Ammon's horn (tissue), 1 donor: ENCODE measurements around the gene EPB41L1.

Experiments
- DNase-seq: peaks from one replicate; pipeline ENCODE4 v3.0.0-alpha.2; 2016; ENCODE audit warnings: low spot score

The EPB41L1 gene

DNA sequence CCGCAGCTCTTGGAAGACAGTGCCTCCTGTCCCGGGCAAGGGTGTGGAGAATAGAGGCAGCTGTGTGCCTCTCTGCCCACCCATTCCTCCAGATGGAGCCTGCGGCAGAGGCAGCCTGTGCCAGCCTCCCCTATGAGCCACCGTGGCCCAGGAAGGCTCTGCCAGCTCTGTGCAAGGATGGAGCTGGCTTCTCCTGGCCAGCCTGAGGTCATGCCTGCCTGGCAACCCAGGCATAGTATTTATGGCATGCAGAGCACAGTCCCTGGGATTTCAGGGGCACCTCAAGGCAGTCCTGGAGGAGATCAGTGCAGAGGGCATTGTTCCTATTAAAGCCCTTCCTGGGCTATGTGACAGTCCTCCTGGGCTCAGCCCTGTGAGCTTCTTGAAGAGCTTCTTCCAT, 1.5 kb downstream of the EPB41L1 start:
- peak; percentile 76 for DNase-seq

DNA sequence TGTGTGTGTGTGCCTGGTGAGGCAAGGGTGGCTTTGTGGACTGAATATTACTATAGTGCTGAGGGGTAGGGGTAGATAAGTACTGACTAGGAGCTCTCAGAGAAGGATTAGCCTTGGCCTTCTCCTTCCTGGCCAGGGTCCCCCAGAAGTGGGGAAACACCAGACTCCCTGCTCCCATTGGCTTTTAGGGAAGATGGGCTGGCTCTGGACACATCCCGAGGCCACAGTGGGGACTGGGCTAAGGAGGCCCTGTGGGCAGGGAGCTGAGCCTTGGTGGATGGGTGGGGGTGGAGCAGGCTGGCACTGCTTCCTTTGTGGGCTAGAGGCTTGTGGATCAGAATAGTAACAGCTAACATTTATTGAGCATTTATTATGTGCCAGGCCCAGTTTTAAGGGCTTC, 3.1 kb downstream of the EPB41L1 start:
- DNase-seq = no peak

DNA sequence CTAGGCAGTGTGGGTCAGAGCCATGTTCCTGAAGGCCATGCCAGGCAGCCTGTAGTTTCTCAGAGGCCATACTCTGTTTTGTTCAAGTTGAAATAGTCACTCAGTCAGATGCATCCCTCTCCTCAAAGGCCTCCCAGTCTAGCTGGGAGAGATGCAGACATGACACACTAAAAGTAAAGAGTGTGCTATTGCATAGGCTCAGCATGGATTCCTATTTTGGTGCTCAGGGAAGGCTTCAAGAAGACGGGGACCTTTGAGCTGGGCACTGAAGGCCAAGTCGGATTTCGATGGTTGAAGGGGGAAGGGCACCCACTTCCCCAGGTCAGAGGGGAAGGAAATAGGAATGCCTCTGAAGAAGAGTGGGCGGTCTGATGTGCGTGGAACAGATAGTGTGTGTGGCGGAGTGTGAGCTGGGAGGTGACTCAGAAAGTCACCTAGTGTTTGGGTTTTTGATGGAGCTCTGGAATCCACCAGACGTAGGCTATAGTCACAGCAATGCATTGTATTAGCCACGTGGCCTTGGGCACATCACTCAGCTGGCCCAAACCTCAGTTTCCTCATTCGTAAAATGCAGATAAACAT, 3.7 kb downstream of the EPB41L1 start:
- no peak for DNase-seq

DNA sequence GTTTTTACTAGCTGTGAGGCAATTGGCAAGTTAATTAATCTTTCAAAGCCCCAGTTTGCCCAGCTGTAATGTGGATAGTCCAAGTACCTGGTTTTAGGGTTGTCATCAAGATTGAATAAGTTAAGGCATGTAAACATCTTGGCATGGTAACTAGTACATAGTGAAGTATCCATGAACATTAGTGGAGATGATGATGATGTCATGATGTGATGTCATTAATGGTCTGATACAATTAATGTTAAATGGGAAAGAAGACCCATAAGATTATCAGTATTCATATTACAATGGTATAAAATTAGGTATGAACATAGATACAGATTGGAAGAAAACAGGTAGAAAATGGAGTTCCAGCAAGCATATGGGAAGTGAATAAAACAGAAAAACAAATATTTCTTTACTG, 5.3 kb downstream of the EPB41L1 start:
- no peak for DNase-seq

DNA sequence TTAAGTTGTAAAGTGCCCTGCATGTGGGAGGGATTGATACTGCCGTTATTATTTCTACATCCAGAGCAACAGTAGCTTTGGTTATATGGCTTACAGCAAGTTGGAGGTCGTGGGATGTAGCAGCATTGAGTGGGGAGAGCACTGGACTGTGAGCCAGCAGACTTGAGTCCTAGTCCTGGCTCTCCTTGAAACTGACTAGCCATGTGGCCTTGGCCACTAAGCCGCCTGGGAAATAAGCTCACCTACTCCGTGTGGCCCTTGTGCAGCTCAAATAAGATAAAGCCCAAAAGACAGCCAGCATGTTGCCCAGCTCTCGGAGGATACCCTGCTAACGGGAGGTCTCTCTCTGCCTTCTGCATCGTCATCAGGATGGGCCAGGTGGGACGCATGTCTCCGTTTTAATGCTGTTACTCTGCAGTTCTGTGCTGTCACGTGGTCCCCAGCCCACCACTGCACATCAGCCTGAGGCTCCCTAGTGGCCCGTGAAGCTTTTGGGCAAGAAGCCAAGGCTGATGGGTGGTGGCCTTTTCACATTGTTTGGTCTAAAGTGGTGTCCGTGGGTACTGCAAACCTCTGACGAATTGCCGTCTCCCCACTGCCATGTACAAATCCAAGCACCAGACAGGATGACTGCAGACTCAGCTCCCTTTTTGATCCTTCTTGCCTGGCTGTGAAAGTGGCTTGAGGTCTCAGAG, 7.9 kb downstream of the EPB41L1 start:
- peak; percentile 19 for DNase-seq

DNA sequence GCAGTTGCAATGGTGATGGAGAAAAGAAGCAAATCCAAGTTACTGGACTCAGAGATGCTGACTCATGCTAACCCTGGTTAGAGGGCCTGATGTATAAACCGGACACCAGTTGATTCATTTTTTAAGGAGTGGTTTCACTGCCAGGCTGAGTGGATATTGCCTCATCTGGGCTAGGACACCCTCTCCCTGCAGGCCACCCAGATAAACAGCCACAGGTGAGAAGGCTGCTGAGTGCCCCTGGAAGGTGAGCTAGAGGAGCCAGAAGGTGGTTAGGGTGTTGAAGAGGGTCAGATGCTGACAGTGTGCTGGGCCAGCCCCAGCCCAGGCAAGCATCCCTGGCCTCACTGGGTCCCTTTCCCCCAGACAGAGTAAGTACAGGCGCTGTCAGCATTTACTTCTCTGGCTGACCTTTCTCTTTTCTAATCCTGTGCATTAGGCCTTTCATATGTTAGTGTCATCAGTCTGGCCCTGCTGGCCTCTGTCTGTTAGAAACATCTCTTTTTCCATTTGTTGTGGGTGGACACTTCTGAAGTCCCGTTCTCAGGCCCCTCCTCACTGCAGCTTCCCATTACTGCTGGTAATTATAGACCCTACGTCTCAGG, 13.5 kb downstream of the EPB41L1 start:
- DNase-seq = no peak

DNA sequence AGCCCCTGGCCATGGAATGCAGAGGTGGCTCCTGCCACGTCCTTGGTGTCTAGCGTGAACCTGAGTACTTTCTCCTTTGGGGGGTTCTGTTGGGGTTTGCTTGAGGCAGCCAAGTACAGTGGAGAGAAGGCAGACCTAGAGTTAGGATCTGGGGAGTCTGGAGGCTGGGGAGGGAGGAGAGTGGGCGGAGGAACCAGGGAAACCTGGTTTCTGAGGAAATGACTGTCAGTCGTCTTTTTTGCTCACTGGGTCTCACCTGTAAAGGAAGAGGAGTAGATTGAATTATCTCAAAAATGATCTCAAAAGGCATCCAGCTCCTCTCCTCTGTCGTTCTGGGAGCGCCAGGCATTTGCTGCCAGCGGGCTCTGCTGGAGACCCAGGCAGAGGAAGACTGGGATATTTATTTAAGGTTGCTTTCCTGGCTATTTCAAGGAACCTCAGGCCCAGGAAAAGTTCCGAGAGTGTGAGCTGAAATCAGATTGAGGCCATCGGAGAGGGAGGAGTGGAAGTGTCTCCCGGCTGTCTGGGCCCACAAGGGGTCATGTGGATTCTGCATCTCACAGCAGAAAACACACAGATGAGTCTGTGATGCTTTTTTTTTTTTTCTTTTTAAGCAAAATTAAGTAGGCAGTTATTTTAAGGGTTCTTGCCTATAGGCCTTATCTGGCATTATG, 16.1 kb downstream of the EPB41L1 start:
- peak; percentile 29 for DNase-seq

DNA sequence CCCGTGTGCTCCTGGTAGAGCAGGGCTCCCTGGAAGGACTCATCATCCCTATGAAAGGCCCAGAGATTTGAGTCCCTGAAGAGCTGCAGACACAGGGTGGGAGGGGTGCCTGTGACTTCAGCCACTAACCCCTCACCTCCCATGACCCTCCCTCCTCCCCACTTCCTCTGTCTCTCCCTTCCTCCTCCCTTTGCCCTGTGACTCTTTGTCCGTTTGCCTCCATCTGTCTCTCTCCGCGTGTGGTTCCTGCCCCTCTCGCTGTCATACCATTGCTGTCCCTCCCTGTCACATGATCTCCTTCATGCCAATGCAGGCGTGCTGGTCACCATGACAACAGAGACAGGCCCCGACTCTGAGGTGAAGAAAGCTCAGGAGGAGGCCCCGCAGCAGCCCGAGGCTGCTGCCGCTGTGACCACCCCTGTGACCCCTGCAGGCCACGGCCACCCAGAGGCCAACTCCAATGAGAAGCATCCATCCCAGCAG, 19.0 kb downstream of the EPB41L1 start:
- DNase-seq = peak; percentile 71

DNA sequence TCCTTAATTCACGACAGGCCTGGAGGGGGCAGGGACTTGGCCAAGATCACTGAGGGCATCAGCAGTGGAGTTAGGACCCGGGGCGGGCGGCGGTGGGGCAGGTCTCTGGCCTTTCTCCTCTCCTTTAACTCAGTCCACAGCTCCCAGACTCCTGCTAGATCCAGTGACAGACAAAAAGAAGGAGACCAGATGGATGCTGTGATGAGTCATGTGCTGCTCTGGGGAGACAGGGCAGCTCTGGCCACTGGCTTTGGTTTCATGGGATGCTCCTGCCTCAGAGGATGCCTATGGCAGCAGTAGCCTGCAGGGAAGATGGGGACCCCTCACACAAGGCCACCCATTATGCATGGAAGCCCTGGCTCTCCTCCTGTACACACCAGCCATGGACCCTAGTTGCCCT, 20.5 kb downstream of the EPB41L1 start:
- no peak for DNase-seq

DNA sequence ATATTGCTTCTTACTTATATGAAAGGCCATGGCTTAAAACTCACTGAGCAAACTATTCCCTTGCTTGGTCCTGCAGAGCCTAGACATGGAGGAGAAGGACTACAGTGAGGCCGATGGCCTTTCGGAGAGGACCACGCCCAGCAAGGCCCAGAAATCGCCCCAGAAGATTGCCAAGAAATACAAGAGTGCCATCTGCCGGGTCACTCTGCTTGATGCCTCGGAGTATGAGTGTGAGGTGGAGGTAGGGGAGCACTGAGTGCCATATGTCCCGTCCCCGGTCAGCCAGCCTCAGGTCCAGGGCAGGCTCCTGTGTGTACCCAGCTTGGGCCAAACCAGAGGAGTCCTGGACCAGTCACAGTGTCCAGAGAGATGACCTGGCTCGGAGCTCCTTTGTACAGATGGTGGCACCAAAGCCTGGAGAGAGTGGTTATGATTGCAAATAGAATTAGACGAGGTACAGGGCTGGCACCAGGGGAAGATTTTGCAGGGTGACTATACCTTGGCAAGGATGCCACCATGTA, 21.0 kb downstream of the EPB41L1 start:
- DNase-seq = no peak

DNA sequence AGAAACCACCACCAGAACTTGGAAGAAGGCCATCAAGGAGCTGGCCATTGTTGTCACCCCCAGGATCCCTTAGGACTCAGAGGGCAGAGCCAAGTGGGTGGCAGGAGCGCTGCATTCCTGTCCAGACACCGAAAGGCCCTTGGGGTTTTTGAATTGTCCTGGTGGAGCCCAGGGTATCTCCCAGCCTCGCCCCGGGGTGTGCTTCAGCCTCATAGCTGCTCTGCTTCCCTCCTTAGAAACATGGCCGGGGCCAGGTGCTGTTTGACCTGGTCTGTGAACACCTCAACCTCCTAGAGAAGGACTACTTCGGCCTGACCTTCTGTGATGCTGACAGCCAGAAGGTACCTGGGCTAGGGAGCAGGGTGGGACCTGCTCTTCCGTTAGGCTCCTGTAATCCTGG, 23.2 kb downstream of the EPB41L1 start:
- DNase-seq = no peak

DNA sequence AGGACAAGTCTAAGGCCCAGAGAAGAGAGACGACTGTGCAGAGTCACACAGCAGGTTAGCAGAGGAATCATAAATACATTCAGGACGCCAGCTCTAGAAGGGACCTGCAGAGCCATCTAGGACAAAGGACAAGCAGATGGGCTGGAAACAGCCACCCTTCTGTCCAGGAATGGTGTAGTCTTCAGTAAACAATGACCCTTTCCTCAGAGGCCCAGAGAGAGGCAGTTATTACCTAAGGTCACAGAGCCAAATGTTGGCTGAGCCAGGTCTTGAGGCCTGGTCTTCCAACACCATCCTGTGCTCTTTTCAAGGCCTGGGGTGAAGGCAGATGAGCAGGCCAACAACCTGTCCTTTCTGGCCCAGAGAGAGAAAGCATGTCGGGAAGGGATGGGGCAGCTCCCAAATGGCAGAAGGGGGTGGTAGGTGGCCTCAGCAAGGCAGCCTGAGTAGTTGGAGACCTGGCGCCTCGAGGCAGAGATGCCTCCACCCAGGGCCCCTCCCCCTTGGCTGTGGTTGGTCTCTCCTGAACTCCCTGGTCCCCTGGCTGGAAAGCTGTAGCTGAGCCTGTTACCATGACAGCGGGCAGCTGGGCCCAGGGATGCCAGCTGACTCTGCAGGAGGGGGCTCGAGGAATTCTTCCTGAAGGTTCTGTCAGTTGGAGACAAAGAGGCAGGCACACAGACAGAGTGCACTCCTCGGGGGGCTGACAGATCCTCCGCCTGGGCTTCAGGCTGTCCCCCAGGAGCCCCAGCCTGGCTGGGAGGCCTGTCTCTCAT, 24.8 kb downstream of the EPB41L1 start:
- peak; percentile 73 for DNase-seq

DNA sequence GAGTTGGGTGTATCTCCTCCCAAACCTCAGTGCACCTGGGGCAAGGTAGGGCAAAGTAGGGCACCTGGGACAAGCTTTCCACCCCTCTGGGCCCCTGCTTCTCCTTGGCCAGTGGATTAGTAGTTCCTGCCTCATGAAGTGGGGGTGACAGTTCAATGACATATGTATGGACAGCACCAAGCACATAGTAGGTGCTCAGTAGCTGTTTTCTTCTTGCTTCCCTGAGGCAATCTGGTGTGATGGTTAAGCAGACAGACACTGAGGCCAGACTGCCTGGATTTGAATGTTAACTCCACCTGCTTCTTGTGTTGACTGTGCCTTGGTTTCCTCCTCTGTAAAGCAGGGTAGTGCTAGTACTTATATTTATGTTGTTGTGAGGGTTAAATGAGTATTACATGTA, 25.8 kb downstream of the EPB41L1 start:
- DNase-seq = no peak

DNA sequence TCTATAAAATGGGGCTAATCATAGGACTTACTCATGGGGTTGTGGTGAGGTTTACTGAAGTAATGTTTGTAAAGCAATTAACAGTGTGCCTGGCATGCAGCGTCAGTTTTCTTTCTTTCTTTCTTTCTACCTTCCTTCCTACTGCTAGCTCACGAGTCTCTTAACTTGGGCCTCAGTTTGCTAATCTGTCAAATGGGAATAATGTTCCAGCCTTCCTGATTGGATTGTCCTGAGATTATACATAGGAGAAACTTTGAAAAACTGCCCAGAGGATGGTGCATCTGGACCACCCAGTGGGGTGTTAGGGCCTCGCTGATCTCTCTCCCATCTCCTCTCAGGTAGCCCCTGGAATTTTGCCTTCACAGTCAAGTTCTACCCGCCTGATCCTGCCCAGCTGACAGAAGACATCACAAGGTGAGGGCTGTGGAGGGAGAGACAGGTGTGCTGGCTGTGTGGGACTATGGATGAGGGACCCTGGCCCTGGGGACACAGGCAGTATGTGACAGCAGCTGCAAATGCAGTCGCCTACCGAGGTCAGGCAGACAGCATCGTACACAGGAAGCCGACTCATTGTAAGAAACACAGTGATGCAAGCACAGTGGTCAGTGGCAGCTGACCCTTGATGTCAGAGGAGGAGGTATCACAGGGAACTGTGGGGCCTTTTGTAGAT, 27.5 kb downstream of the EPB41L1 start:
- no peak for DNase-seq

DNA sequence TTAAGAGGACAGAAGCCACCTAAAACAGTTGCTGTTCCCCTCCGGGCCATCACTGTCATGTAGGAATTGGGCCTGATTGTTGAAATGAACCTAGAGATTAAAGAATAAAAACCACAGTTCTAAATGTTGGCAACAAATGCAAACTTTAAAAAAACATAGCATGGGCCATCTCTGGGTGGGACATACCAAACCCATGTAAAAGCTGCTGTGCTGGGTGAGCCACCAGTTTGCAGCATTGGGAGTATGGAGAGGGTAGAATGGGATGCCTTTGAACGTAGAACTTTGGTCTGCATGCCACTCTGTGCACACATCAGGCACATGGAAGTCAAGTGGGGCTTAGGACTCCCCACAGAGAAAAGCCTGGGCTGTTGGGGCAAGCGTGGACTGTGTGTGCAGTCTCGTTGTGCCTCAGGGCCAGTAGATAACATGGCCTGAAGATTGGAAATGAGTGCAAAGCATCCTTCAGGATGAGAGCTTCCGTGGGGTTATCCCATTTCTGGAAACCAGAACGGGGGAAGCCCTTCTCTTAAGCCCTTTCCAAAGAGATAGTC, 28.1 kb downstream of the EPB41L1 start:
- no peak for DNase-seq

DNA sequence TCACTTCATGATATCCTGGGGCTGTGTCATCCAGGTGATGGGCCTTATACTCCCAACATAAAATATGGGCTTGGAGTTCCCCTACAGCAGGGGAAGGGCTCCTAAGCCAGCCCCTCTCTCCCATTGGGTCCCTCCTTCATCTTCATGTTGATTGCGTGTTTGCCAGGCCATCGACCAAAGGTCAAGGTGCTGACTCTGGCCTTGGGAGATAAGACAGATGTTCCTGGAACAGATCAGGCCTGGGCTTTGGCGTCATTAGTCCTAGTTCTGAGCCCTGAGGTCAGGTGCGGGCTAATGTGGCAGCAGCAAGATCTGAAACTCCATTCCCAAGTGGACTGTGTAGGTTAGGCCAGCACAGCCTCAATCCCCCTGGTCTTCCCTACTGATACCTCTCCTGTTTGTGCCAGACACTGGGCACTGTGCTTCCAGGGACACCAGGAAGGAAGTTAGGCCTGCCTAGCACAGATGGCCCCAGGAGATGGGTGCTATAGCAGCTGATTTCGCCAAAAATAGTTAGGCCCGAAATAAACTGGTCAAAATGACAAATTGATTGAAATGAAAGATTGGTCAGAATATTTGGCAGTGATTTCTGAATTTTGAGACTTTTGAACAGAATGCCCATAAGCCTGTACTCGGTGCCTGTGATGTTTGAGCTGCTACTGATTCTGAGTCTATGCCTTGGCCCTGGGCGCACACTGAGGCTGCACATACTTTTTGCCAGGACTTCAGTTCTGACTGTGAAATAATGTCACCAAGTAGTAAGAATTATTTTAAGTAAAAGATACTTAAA, 28.8 kb downstream of the EPB41L1 start:
- DNase-seq = no peak

DNA sequence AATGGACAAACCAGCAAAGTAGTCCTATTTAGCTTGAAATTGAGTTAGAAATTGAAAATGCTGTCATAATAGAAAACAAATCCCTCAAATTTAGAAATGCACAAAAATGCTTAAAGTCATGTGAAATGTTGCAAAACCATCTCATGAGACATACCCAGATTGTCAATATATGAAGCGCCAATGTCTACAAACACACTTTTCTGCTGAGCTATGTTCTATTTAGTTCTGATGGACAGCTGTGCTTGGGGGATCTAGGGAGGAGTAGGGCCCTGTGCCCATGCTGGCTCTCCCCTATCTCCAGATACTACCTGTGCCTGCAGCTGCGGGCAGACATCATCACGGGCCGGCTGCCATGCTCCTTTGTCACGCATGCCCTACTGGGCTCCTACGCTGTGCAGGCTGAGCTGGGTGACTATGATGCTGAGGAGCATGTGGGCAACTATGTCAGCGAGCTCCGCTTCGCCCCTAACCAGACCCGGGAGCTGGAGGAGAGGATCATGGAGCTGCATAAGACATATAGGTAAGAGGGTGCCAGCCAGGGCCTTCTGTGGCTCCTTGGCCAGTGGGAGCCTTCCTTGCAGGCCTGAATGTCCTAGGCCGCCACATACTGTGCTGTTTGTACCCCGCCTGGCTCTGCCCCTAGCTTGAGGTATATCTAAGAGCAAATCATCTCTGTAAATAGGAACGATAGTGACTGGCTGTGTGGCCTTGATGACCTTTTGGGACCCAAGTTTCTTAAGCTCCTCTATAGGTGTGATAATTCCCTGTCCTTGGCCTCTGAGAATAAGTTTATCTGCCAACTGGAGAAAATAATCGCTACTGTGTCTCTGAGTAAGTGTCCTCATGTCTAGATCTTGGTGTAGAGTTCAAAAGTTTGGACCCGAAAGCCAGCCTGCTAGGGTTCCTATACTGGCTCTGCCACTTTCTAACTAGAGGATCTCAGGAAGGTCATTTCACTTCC, 30.6 kb downstream of the EPB41L1 start:
- no peak for DNase-seq

DNA sequence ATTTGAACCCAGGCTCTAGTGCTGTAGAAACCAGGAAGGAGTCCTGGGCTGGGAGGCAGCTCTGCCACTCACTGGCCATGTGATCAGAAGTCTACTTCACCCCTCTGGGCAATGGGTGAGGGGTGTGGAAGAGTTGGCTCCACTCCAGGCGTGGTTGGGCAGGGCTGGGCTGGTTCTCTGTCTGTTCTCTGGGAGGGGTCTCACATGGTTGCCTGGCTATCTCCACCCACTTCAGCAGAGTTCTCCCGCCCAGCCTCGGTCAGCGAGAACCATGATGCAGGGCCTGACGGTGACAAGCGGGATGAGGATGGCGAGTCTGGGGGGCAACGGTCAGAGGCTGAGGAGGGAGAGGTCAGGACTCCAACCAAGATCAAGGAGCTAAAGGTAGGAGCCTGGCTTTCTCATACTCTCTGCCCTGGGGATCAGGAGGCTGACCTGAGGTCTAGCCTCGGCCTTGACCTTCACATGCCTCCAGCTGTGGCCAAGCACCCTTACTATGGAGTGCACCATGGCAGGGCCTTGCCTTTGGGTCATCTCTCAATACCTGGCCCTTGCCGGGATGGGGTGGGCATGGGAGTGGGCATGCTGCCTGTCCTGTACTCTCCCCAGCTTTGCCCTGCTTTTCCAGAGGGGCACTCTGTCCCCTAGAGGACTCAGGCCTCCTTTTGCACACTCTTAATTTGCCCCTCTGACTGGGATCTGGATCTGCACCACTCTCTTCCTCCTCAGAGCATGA, 39.6 kb downstream of the EPB41L1 start:
- DNase-seq = no peak
